GM21786 (cell line): ENCODE results near the gene RPH3AL.
"Not testable (repeated sequence)": the region's sequence is repeated elsewhere in the genome, so short reads cannot be mapped to it uniquely, and the experiment has no call there.

Source experiments
- ATAC-seq: cut with Tn5 transposase; IDR thresholded peaks from one replicate; pipeline ENCODE4 v1.9.1; 2021; ENCODE audit not compliant: unreplicated experiment

RPH3AL gene

GRCh38 chr17:185445-186138 is 167.0 kb downstream of the RPH3AL start:
- no peak for ATAC-seq

- no peak for ATAC-seq
Measured at GRCh38 chr17:183021-183420, 169.6 kb downstream of the RPH3AL start.

- no peak for ATAC-seq
Measured at GRCh38 chr17:182050-182751, 170.4 kb downstream of the RPH3AL start.

GRCh38 chr17:181245-182049 is 171.2 kb downstream of the RPH3AL start, which contains the start of gene DOC2B:
Gene DOC2B, minus strand, starts transcription at chr17:181650. Its CDS starts 171 bp downstream, at chr17:181479.
- ATAC-seq: no peak

GRCh38 chr17:180381-181244 is 172.0 kb downstream of the RPH3AL start:
- ATAC-seq: no peak

- no peak for ATAC-seq
Measured at GRCh38 chr17:179781-180380, 172.7 kb downstream of the RPH3AL start.

- ATAC-seq: no peak
Measured at GRCh38 chr17:179066-179432, 173.6 kb downstream of the RPH3AL start.

GRCh38 chr17:178292-179065 is 174.1 kb downstream of the RPH3AL start:
- no peak for ATAC-seq

- ATAC-seq: no peak
Measured at GRCh38 chr17:177762-178161, 174.8 kb downstream of the RPH3AL start.

- ATAC-seq: no peak
Measured at GRCh38 chr17:177155-177554, 175.5 kb downstream of the RPH3AL start.

GRCh38 chr17:173166-173911 is 179.3 kb downstream of the RPH3AL start:
- ATAC-seq: no peak

- no peak for ATAC-seq
Measured at GRCh38 chr17:172401-172800, 180.2 kb downstream of the RPH3AL start.

GRCh38 chr17:171871-172270 is 180.7 kb downstream of the RPH3AL start:
- ATAC-seq: no peak

- no peak for ATAC-seq
Measured at GRCh38 chr17:170130-170670, 182.4 kb downstream of the RPH3AL start.

GRCh38 chr17:168614-169013 is 184.0 kb downstream of the RPH3AL start:
- not testable (repeated sequence) for ATAC-seq

- ATAC-seq: no peak
Measured at GRCh38 chr17:165939-166338, 186.7 kb downstream of the RPH3AL start.

- no peak for ATAC-seq
Measured at GRCh38 chr17:164303-165235, 188.0 kb downstream of the RPH3AL start.
